ENCODE results near the gene OSBPL8.
"Not testable (repeated sequence)": the region's sequence is repeated elsewhere in the genome, so short reads cannot be mapped to it uniquely, and the experiment has no call there.

Gene OSBPL8

GRCh38 chr12:76356071-76356470 lies 203.5 kb downstream of the OSBPL8 start:
- DNase-seq (ENCODE audit: low read depth in 2 of 2): no peak

- peak; percentile 76 to 78 for DNase-seq (ENCODE audit: low read depth in 2 of 2)
Measured at GRCh38 chr12:76348079-76348901, 211.3 kb downstream of the OSBPL8 start, which contains the start of gene BBS10. Gene BBS10 (minus strand): TSS chr12:76348415. CDS start chr12:76348358, 57 bp downstream.

GRCh38 chr12:76346798-76347420 lies 212.7 kb downstream of the OSBPL8 start:
- peak in 1 of 2 experiments; percentile 35 for DNase-seq (ENCODE audit: low read depth in 2 of 2)

- DNase-seq (ENCODE audit: low read depth in 2 of 2): peak; percentile 50 to 61
Measured at GRCh38 chr12:76346236-76346635, 213.3 kb downstream of the OSBPL8 start.

- no peak for DNase-seq (ENCODE audit: low read depth in 2 of 2)
Measured at GRCh38 chr12:76345569-76345968, 214.0 kb downstream of the OSBPL8 start.

GRCh38 chr12:76341436-76342030 lies 218.0 kb downstream of the OSBPL8 start:
- no peak for DNase-seq (ENCODE audit: low read depth in 2 of 2)

GRCh38 chr12:76340680-76341435 lies 218.7 kb downstream of the OSBPL8 start:
- DNase-seq (ENCODE audit: low read depth in 2 of 2): no peak

- DNase-seq (ENCODE audit: low read depth in 2 of 2): peak in 1 of 2 experiments; percentile 23
Measured at GRCh38 chr12:76337583-76337982, 222.0 kb downstream of the OSBPL8 start.

GRCh38 chr12:76332606-76333005 lies 227.0 kb downstream of the OSBPL8 start:
- no peak for DNase-seq (ENCODE audit: low read depth in 2 of 2)

GRCh38 chr12:76329606-76330005 lies 230.0 kb downstream of the OSBPL8 start:
- DNase-seq (ENCODE audit: low read depth in 2 of 2): no peak

- peak; percentile 85 to 87 for DNase-seq (ENCODE audit: low read depth in 2 of 2)
Measured at GRCh38 chr12:76329159-76329558, 230.4 kb downstream of the OSBPL8 start.

- DNase-seq (ENCODE audit: low read depth in 2 of 2): not testable (repeated sequence)
Measured at GRCh38 chr12:76319595-76320319, 239.8 kb downstream of the OSBPL8 start.

- DNase-seq (ENCODE audit: low read depth in 2 of 2): no peak
Measured at GRCh38 chr12:76318773-76319594, 240.6 kb downstream of the OSBPL8 start.

GRCh38 chr12:76317976-76318375 lies 241.6 kb downstream of the OSBPL8 start:
- DNase-seq (ENCODE audit: low read depth in 2 of 2): no peak

GRCh38 chr12:76316468-76316867 lies 243.1 kb downstream of the OSBPL8 start:
- DNase-seq (ENCODE audit: low read depth in 2 of 2): no peak

GRCh38 chr12:76313299-76313698 lies 246.3 kb downstream of the OSBPL8 start:
- no peak for DNase-seq (ENCODE audit: low read depth in 2 of 2)

GRCh38 chr12:76312315-76312714 lies 247.3 kb downstream of the OSBPL8 start:
- no peak for DNase-seq (ENCODE audit: low read depth in 2 of 2)

GRCh38 chr12:76311796-76312195 lies 247.8 kb downstream of the OSBPL8 start:
- no peak for DNase-seq (ENCODE audit: low read depth in 2 of 2)

GRCh38 chr12:76310110-76310509 lies 249.5 kb downstream of the OSBPL8 start:
- no peak for DNase-seq (ENCODE audit: low read depth in 2 of 2)

GRCh38 chr12:76308866-76309265 lies 250.7 kb downstream of the OSBPL8 start:
- DNase-seq (ENCODE audit: low read depth in 2 of 2): no peak
